Upper lobe of left lung (tissue), 4 donors: ENCODE data around the gene FOXP1.

Experiments
- EP300 ChIP-seq, 4 donors: sonication (generic); formaldehyde crosslinking; IDR thresholded peaks; one replicate each; pipeline ENCODE4 v1.5.1; 2017; ENCODE audit warnings: antibody characterized with exemption in 4 of 4, control low read depth in 2 of 4
- POLR2A ChIP-seq, 4 donors: fragments of 450-650 bp; IDR thresholded peaks; one replicate each; pipeline ENCODE4 v1.5.1; 2016 to 2017; ENCODE audit warnings: antibody characterized with exemption in 4 of 4, mild to moderate bottlenecking in 2 of 4
- TF ChIP-seq, protein P1 (sequence below), 6 experiments: fragments of 450-650 bp in 4 of 6; fragments of 200-600 bp in 2 of 6; sonication (generic) in 2 of 6; IDR thresholded peaks; one replicate each; pipeline ENCODE4 v1.5.1; 2016 to 2019; ENCODE audit warnings: antibody characterized with exemption in 6 of 6

DNA sequence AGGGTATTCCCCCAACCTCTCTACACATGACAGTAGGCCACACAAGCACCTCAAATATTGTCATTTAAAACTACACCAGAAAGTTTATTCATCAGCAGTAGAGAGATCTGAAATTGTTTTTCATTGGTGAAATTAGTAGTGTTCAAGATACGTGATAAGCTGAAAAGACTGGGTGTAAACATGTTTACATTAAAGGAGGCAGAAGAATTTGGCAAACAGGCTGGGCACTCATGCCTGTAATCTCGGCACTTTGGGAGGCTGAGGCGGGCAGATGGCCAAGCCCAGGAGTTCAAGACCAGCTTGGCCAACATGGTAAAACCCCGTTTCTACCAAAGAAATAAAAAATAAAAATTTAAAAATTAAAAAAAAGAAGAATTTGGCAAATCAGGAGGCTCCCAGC, 255.6 kb downstream of the FOXP1 start:
- TF ChIP-seq POLR2A (IDR thresholded peaks at IDR 0.05) (no peak), EP300 (IDR thresholded peaks at IDR 0.05) (no peak)
- TF ChIP-seq, protein P1, sequence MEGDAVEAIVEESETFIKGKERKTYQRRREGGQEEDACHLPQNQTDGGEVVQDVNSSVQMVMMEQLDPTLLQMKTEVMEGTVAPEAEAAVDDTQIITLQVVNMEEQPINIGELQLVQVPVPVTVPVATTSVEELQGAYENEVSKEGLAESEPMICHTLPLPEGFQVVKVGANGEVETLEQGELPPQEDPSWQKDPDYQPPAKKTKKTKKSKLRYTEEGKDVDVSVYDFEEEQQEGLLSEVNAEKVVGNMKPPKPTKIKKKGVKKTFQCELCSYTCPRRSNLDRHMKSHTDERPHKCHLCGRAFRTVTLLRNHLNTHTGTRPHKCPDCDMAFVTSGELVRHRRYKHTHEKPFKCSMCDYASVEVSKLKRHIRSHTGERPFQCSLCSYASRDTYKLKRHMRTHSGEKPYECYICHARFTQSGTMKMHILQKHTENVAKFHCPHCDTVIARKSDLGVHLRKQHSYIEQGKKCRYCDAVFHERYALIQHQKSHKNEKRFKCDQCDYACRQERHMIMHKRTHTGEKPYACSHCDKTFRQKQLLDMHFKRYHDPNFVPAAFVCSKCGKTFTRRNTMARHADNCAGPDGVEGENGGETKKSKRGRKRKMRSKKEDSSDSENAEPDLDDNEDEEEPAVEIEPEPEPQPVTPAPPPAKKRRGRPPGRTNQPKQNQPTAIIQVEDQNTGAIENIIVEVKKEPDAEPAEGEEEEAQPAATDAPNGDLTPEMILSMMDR (IDR thresholded peaks at IDR 0.05) = no peak
